Stimulated activated CD8-positive, alpha-beta memory T cell treated with anti-CD3 and anti-CD28 coated beads, Interleukin-7, amount 100 ng/mL, for 1 hour (primary cell): ENCODE data around the gene LRBA.

ENCODE experiments used
- DNase-seq, 2 donors: peaks; one replicate each; pipeline ENCODE4 v3.0.0-alpha.2; 2020; ENCODE audit warnings: low read depth in 2 of 2

LRBA gene

GRCh38 chr4:150280081-150280895 is 734.8 kb downstream of the LRBA start:
- DNase-seq: no peak

- no peak for DNase-seq
These were observed 736.9 kb downstream of the LRBA start for GRCh38 chr4:150278206-150278605.

- DNase-seq: no peak
These were observed 746.6 kb downstream of the LRBA start for GRCh38 chr4:150268444-150268843.

GRCh38 chr4:150265806-150266205 is 749.3 kb downstream of the LRBA start:
- DNase-seq: no peak

- DNase-seq: no peak
These were observed 750.4 kb downstream of the LRBA start for GRCh38 chr4:150264595-150265161.

- no peak for DNase-seq
These were observed 752.5 kb downstream of the LRBA start for GRCh38 chr4:150262611-150263010.

GRCh38 chr4:150261571-150261970 is 753.5 kb downstream of the LRBA start:
- DNase-seq: no peak

GRCh38 chr4:150259861-150260567 is 755.1 kb downstream of the LRBA start:
- DNase-seq: no peak

GRCh38 chr4:150258569-150258968 is 756.5 kb downstream of the LRBA start:
- DNase-seq: no peak

- DNase-seq: no peak
These were observed 758.0 kb downstream of the LRBA start for GRCh38 chr4:150256841-150257730.

- no peak for DNase-seq
These were observed 758.9 kb downstream of the LRBA start for GRCh38 chr4:150256225-150256620.

- DNase-seq: no peak
These were observed 759.4 kb downstream of the LRBA start for GRCh38 chr4:150255610-150256224.

GRCh38 chr4:150253965-150254630 is 761.0 kb downstream of the LRBA start:
- no peak for DNase-seq

- no peak for DNase-seq
These were observed 761.7 kb downstream of the LRBA start for GRCh38 chr4:150253416-150253815.

- no peak for DNase-seq
These were observed 762.3 kb downstream of the LRBA start for GRCh38 chr4:150252741-150253140.

GRCh38 chr4:150252306-150252705 is 762.8 kb downstream of the LRBA start:
- DNase-seq: no peak

- DNase-seq: no peak
These were observed 763.3 kb downstream of the LRBA start for GRCh38 chr4:150251752-150252190.

GRCh38 chr4:150250998-150251651 is 764.0 kb downstream of the LRBA start:
- DNase-seq: no peak

GRCh38 chr4:150250293-150250997 is 764.6 kb downstream of the LRBA start:
- DNase-seq: no peak

GRCh38 chr4:150248181-150248580 is 766.9 kb downstream of the LRBA start:
- DNase-seq: no peak
